ENCODE results near the gene CFAP74. TPM values are rescaled to one million over a fixed set of nuclear protein-coding genes. Genes with fewer than 3 reads are reported as not detected.

The CFAP74 gene
- total and polyA plus RNA-seq, 2 of the 13 experiments (the other 11 are each of a cell fraction or from before 2014, with no cell fraction given): 0.27 to 0.62 TPM

DNA sequence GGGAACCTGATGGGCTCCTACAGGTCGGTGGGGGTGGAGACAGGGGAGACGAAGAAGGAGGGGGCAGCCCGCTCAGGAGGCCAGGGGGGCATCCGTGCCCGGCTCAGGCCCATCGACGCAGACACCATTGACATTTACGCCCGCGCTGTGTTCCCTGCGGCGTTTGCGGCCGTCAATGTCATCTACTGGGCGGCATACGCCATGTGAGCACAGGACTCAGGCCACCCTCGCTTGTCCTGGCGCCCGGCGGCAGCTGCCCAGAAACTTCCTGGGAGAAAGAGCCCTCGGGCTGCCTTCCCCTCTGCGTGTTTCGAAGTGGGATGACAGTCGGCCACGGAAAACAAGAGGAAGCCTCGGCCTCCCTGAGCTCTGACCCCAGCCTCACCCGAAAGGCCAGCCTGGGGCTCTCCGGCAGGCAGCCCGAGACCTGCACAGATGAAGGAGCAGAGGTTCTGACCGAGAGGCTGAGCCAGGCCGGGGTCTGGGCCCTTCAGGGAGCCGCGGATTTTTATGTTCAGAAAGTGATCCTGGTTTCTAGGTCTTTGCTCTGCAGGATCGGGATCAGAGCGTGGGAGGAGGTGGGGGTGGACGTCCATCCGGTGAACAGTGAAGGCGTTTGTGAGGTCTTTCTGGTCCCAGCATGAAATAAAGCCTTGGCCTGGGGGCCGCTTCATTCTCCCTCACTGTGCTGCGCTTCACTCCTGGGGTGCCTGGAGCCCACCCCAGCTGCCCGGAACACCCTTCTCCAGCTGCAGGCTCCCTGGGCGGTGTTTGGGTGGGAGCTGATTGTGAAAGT lies 26.7 kb upstream of the CFAP74 start:
- Histone ChIP-seq H3K4me1 (ENCODE audit: insufficient read depth, low read length) (peaks cover 16% of the 10 kb centered on the region; the same call in 1 of the 2 replicates), H3K4me2 (ENCODE audit: low read depth, low read length) (no peak overlapping the region), H3K9me3 (ENCODE audit: low read length) (no peaks in the 10 kb centered on the region), H2AFZ (ENCODE audit: low read length) (no peak overlapping the region), H3K79me2 (ENCODE audit: insufficient read depth, low read length) (no peaks in the 10 kb centered on the region), H3K36me3 (replicated peaks in 1 of 2; ENCODE audit: control insufficient read depth in 1 of 2, insufficient read depth in 2 of 2, low read length in 2 of 2) (no peaks in the 10 kb centered on the region), H3K27me3 (ENCODE audit: control insufficient read depth in 1 of 2, insufficient read depth in 2 of 2, low read length in 2 of 2) (peaks cover 31 to 82% of the 10 kb centered on the region in 2 experiments), H3K4me3 (replicated peaks in 1 of 3; ENCODE audit: insufficient read depth in 1 of 3, low read depth in 2 of 3, low read length in 3 of 3) (no peak overlapping the region), H4K20me1 (ENCODE audit: insufficient read depth, low read length) (no peaks in the 10 kb centered on the region), H3K9ac (ENCODE audit: insufficient read depth, low read depth, low read length) (no peak overlapping the region), H3K27ac (ENCODE audit: extremely low read length, insufficient read depth, low read length) (no peak overlapping the region)
- 29% methylated on average over 11 of the region's 42 CpGs for WGBS (ENCODE audit: low lambda C conversion rate)
- intact Hi-C loops (cut with micrococcal nuclease; ENCODE audit: unreplicated experiment): no loop called here
- no peak for ATAC-seq
- no peak for TF ChIP-seq MLLT10 (CRISPR knock-in tag; IDR thresholded peaks at IDR 0.05)
- TF ChIP-seq, protein P1, sequence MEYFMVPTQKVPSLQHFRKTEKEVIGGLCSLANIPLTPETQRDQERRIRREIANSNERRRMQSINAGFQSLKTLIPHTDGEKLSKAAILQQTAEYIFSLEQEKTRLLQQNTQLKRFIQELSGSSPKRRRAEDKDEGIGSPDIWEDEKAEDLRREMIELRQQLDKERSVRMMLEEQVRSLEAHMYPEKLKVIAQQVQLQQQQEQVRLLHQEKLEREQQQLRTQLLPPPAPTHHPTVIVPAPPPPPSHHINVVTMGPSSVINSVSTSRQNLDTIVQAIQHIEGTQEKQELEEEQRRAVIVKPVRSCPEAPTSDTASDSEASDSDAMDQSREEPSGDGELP (IDR thresholded peaks at IDR 0.05; ENCODE audit: borderline replicate concordance, low read depth): no peak
- TF ChIP-seq ZKSCAN5 (CRISPR knock-in tag; IDR thresholded peaks at IDR 0.05): no peak
- TF ChIP-seq, protein P2, sequence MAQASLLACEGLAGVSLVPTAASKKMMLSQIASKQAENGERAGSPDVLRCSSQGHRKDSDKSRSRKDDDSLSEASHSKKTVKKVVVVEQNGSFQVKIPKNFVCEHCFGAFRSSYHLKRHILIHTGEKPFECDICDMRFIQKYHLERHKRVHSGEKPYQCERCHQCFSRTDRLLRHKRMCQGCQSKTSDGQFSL (CRISPR knock-in tag; IDR thresholded peaks at IDR 0.05): no peak
- TF ChIP-seq KDM6A (CRISPR knock-in tag; IDR thresholded peaks at IDR 0.05; ENCODE audit: low read depth): no peak
- TF ChIP-seq MIXL1 (CRISPR knock-in tag; IDR thresholded peaks at IDR 0.05): no peak
- TF ChIP-seq JUND (CRISPR knock-in tag; IDR thresholded peaks at IDR 0.05): no peak
- TF ChIP-seq EZH2 (conservative IDR thresholded peaks at IDR 0.05; ENCODE audit: low read depth, low read length): 0 out of 2 replicates have a peak, but pooled peaks have one; percentile 56
- no peak for DNase-seq (ENCODE audit: low spot score)
- POLR2A ChIA-PET: interaction anchor here (1.5 kb wide), 1 partner anchor 89 kb away, joined by 3 read pairs; no protein-coding TSS in a partner anchor
- CTCF ChIA-PET (ENCODE audit: low intra/inter-chr PET ratio, low total read pairs): no interaction called here
- FAIRE-seq: no peak
- in situ Hi-C loops (cut with HindIII; ENCODE audit: extremely low pct_ligation_motif_present, low pct_unique_long_range_greater_than_20kb): no loop called here
- no TSS peak for BruUV-seq (replicated peaks)

All from HepG2 (cell line).